ENCODE results near the gene PARN.

Gene PARN

DNA sequence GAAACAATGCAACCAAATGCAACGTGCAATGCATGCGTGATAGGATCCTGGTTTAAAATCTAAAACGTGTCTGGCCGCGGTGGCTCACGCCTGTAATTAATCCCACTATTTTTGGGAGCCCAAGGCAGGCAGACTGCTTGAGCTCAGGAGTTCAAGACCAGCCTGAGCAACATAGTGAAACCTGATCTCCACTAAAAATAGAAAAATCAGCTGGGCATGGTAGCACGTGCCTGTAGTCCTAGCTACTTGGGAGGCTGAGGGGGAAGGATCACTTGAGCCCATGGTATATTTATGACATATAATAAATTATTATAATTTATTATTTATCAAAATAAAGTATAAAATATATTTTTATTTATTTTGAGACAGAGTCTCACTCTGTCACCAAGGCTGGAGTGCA is 241.8 kb downstream of the PARN start:
- no peak overlapping the region for H3K27ac ChIP-seq
- TF ChIP-seq ZFX (IDR thresholded peaks at IDR 0.05), result no peak
- TF ChIP-seq, protein P1, sequence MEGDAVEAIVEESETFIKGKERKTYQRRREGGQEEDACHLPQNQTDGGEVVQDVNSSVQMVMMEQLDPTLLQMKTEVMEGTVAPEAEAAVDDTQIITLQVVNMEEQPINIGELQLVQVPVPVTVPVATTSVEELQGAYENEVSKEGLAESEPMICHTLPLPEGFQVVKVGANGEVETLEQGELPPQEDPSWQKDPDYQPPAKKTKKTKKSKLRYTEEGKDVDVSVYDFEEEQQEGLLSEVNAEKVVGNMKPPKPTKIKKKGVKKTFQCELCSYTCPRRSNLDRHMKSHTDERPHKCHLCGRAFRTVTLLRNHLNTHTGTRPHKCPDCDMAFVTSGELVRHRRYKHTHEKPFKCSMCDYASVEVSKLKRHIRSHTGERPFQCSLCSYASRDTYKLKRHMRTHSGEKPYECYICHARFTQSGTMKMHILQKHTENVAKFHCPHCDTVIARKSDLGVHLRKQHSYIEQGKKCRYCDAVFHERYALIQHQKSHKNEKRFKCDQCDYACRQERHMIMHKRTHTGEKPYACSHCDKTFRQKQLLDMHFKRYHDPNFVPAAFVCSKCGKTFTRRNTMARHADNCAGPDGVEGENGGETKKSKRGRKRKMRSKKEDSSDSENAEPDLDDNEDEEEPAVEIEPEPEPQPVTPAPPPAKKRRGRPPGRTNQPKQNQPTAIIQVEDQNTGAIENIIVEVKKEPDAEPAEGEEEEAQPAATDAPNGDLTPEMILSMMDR (conservative IDR thresholded peaks at IDR 0.05), result no peak

DNA sequence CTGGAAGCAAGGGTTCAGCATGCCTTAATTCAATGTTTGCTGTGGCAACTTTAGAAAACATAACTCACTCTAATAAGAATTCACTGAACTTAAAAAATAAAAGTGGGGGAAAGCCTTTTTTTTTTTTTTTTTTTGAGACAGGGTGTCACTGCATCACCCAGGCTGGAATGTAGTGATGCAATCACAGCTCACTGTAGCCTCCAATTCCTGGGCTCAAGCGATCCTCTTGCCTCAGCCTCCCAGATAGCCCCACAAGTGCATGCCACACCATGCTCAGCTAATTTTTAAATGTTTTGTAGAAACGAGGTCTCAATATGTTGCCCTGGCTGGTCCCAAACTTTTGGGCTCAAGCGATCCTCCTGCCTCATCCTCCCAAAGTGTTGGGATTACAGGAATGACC is 243.9 kb downstream of the PARN start:
- no peak overlapping the region for H3K27ac ChIP-seq
- no peak for TF ChIP-seq ZFX (IDR thresholded peaks at IDR 0.05)
- TF ChIP-seq, protein P1 (conservative IDR thresholded peaks at IDR 0.05), result no peak

All from C4-2B (cell line).